Astrocyte of the cerebellum (primary cell): ENCODE measurements around the gene WWTR1.
A peak's percentile ranks its signal among the peaks of the same experiment; 100 is the strongest.

Experiments used
- DNase-seq: peaks from one replicate; pipeline ENCODE4 v3.0.0-alpha.2; 2011; ENCODE audit warnings: low read depth
- H3K4me3 ChIP-seq: 2 replicates; pipeline ENCODE4 v1.5.1; 2011; ENCODE audit warnings: mild to moderate bottlenecking, low read depth, low read length, moderate library complexity
- in situ Hi-C: cut with HindIII; loops from 2 replicates; pipeline ENCODE4 v1.10.0; 2017; ENCODE audit warnings: low sequenced_read_pairs
- TF ChIP-seq, protein P1 (sequence below): IDR thresholded peaks from 2 replicates; pipeline ENCODE4 v1.5.1; 2012; ENCODE audit warnings: low read length, low read depth, moderate library complexity, mild to moderate bottlenecking; ENCODE audit errors: missing control alignments

The WWTR1 gene

DNA sequence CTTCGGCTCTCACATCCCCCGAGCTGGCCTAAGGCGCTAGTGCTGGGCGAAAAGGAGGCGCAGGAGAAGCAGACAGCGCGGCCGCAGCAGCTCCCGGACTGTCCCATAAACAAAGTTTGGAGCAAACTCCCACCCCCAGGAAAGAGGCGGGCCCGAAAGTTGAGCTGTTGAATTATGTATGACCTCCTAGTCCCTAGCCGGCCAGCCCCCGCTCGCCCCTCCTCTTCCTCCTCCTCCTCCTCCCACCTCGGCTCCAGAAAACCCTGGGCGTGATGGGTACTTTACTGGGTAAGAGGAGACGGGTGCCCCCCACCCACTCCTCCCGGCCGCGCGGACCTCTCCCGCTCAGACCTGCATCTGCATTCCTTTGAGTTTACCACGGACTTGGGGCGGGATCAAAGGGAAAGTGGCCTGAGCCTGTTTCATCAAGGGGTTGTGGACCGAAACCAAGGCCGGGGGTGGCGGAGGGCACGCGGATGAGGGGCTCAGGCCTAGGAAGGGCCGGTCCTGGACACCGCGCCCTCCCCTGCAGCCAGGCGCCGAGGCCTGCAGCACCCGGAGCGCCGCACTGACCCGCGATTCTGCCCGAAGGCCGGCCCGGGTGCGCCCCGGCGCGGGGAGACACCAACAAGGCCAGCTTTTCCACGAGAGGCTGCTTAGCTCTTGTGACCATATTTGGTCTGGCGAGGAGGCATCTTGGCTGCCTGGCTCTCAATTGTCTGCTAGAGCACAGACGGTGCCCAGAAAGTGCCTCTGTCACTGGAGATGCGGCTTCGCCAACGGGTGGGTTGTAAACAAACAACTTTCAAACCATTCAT is at the start of gene WWTR1:
WWTR1 (minus strand) TSS at position 100 of the 818 bp plus-strand sequence. CDS start 719 bp downstream, outside the sequence.
- DNase-seq, result peak; percentile 90

DNA sequence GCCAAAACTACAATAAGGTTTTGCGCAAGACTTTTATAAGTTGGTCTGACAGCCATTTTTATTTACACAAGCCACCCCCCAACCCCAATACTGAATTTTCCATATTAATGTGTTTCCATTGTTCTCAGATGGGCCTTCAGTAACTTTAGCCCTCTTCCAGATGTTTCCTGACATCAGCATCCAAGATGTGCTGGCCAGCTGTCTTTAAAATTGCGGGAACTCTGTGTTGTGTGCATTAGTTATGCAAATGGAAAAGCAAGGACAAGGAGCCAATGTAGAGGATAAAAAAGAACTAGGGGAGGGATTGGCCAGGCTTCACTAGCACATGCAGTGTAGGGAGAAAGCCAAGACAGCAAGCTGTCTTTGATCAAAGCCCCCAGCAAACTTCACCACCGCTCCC is 49.1 kb upstream of the WWTR1 start:
- in situ Hi-C loops, result no loop called here
- TF ChIP-seq, protein P1, sequence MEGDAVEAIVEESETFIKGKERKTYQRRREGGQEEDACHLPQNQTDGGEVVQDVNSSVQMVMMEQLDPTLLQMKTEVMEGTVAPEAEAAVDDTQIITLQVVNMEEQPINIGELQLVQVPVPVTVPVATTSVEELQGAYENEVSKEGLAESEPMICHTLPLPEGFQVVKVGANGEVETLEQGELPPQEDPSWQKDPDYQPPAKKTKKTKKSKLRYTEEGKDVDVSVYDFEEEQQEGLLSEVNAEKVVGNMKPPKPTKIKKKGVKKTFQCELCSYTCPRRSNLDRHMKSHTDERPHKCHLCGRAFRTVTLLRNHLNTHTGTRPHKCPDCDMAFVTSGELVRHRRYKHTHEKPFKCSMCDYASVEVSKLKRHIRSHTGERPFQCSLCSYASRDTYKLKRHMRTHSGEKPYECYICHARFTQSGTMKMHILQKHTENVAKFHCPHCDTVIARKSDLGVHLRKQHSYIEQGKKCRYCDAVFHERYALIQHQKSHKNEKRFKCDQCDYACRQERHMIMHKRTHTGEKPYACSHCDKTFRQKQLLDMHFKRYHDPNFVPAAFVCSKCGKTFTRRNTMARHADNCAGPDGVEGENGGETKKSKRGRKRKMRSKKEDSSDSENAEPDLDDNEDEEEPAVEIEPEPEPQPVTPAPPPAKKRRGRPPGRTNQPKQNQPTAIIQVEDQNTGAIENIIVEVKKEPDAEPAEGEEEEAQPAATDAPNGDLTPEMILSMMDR, result no peak
- no peak overlapping the region for H3K4me3 ChIP-seq
- DNase-seq, result no peak

More for the DNA sequence above, at the start of gene WWTR1:
- in situ Hi-C loops, result no loop called here
- TF ChIP-seq, protein P1, result peak; percentile 25
- H3K4me3 ChIP-seq, result peak within 1 kb of the TSS; percentile 83

DNA sequence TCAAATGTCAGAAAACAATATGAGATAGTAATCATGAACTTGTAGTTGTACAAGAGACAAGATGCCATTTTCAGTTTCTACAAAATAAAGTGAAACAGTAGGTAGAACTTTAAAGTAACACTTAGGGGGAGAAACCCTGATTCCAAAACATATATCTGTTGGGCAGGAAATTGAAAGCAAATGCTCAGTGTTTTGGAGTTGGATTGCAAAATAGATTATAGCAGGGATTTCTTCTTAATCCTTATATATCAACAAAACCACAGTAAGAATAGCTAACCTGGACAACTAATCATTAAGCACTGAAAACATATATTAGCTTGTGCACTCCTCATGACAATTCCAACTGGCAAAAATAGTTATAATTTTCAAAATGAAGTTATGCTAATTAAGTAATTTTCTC is 47.6 kb upstream of the WWTR1 start:
- H3K4me3 ChIP-seq, result no peak overlapping the region
- in situ Hi-C loops, result no loop called here
- TF ChIP-seq, protein P1, result no peak
- no peak for DNase-seq

GRCh38 chr3:149703466-149703865 is 45.6 kb upstream of the WWTR1 start:
- in situ Hi-C loops, result no loop called here
- DNase-seq, result no peak
- TF ChIP-seq, protein P1, result no peak
- no peak overlapping the region for H3K4me3 ChIP-seq

- TF ChIP-seq, protein P1, result no peak
- H3K4me3 ChIP-seq, result no peak overlapping the region
- DNase-seq, result peak; percentile 59
- in situ Hi-C loops, result no loop called here
These were observed 45.0 kb upstream of the WWTR1 start for GRCh38 chr3:149702691-149703441.

- TF ChIP-seq, protein P1, result no peak
- no peak overlapping the region for H3K4me3 ChIP-seq
- no peak for DNase-seq
- in situ Hi-C loops, result no loop called here
These were observed 44.1 kb upstream of the WWTR1 start for GRCh38 chr3:149701977-149702350.
